ENCODE data around the gene FGF4.

DNA sequence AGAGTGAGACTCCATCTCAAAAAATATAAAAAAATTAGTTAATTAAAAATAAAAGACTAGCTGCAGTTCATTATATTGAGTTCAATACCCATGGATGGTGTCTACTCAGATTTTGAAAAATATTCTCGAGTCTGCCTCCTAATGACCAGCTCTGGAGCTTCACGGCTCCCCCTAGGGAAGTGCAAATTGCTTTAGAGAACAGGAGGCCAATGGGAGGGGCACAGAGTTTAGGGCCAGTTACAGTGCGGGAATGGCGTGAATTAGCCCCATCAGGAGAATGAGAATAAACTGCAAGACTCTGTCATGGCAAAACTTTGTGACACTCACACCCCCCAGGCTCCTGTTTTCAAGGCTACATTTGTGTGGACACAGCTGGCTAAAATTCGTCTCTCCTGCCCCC lies 4.6 kb downstream of the FGF4 start:
- no peak for TF ChIP-seq CTCF (conservative IDR thresholded peaks at IDR 0.05; ENCODE audit: low read length)
- TF ChIP-seq EZH2phosphoT487 (IDR thresholded peaks at IDR 0.05; ENCODE audit: borderline replicate concordance), result no peak

Data from Loucy (cell line).